ENCODE data around the gene AJAP1. TPM values are rescaled to one million over a fixed set of nuclear protein-coding genes. Genes with fewer than 3 reads are reported as not detected.
"Not testable (repeated sequence)": the region's sequence is repeated elsewhere in the genome, so short reads cannot be mapped to it uniquely, and the experiment has no call there.

Gene AJAP1
- total RNA-seq = 0.05 and 0.17 TPM in 2 replicates

- no peak for DNase-seq
Observed at GRCh38 chr1:4653796-4654725, at the start of gene AJAP1. Gene AJAP1 (plus strand): TSS chr1:4654609. CDS start chr1:4655426, 817 bp downstream.

DNA sequence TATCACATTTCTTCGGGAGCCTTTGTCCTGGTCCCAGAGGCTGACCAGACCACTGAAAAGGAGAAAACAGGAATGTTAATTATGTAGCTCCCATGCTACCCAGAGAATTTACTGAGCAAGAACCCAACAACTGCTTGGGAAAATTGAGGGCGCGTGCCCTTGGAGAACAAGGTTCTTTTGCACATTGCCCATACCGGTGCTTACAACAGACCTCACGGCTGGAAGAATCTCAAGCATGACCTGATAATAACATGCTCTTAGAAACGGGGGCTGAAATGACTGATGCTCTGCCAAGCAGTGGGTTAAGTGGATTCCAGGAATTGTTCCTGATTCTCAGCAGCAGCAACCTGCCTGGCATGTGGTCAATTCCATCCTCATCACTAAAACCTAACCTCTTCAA lies 49.3 kb upstream of the AJAP1 start:
- no peak for DNase-seq

DNA sequence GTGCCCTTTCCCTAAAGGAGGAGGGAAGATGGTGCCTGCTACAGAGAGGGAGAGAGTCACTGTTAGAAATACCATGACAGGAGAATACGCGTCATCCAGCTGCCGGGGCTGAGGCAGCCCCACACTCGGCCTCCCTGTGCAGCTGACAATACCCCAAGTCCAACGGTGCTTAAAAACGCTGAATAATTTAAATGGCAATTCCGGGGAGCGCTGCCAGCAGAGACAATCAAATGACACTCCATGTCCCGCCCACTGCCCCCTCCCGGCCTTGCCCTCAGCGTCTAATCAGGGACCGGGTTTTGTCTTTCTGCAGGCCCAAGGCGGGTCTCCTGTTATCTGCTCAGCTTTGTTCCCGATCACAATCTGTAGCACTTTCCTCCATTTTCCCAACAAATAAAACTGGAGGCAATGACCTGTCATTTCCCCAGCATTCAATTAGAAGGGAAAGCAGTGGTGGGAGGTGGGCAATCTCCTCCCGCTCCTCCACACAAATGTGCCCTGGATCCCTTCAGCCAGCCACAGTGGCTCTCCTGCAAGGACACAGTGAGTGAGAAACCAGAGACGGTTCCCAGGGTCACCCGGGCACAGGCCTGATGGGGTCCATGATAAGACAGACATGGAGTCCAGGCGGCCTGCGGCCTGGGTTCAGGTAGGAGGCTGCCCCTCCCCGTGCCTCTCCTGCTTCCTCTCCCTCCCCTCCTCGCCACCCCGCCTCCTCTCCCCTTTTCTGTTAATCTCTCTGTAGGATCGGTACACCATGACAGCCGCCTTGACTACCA lies 42.7 kb upstream of the AJAP1 start:
- DNase-seq = no peak

DNA sequence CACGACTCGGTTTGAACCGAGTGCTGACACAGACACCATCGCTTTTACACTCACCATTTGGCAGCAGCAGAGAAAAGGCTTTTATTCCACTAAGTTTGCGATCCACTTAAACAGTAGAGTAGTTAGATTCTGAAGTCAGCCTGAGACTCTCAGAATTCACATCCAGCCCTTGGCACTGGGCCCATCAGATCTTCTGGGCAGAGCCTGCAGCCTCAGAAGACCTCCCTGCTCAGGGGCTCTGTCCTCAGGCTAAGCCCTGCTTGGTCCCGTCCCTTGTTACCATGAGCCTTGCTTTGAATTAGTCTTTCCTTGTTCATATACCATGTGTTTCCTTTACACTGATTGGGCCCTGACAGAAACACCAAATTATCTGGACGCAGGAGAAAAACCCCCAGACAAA lies 41.4 kb upstream of the AJAP1 start:
- no peak for DNase-seq

GRCh38 chr1:4613606-4614370 lies 40.6 kb upstream of the AJAP1 start:
- no peak for DNase-seq

GRCh38 chr1:4614371-4615137 lies 39.9 kb upstream of the AJAP1 start:
- no peak for DNase-seq

GRCh38 chr1:4615138-4615470 lies 39.3 kb upstream of the AJAP1 start:
- DNase-seq = no peak

- DNase-seq = no peak
Observed at GRCh38 chr1:4615501-4615900, 38.9 kb upstream of the AJAP1 start.

GRCh38 chr1:4616831-4617465 lies 37.5 kb upstream of the AJAP1 start:
- no peak for DNase-seq

- DNase-seq = no peak
Observed at GRCh38 chr1:4617506-4617905, 36.9 kb upstream of the AJAP1 start.

GRCh38 chr1:4618827-4619226 lies 35.6 kb upstream of the AJAP1 start:
- DNase-seq = not testable (repeated sequence)

DNA sequence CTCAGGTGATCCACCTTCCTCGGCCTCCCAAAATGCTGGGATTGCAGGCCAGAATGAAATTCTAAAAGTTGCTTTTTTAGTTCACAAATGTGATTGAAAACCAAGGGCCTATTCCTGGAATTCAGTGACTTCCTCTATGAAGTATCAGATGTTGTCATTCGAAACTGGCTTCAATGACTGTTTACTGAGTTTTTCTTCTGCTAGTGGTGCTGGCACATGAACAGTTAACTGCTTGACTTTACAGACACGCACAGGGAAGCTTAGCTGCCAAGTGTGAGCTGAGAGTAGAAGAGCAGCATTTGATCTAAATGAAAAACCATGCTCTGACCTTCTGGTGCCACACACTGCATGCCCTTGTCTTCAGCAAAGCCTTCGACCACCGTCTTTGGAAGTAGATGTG lies 32.8 kb upstream of the AJAP1 start:
- DNase-seq = no peak

- DNase-seq = no peak
Observed at GRCh38 chr1:4622821-4623220, 31.6 kb upstream of the AJAP1 start.

DNA sequence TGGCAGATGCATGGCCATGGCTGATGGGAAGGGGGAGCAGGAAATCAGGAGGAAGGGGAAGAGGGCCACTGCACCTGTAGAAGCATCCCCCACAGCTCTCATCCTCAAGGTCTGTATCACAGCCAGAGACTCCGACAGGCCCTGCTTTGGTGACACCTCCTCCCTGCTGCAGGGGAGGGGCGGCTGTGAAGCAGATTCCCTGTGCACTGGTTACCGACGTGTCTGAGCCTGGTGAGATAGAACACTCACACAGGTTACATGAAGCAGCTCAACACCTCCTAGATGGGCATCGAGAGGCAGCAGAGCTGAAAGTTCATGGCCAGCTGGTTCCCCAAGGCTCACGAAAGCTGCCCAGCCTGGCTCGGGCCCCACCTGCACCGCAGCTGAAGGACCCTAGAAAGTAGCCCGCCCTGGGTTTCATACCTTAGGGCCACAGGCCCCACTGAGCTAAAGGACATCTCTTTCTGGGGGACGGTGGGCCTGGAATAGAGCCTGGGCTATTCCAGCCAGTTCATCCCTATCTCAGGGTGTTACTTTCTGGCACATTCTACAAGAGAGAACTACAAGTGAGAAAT lies 30.2 kb upstream of the AJAP1 start:
- DNase-seq = no peak

DNA sequence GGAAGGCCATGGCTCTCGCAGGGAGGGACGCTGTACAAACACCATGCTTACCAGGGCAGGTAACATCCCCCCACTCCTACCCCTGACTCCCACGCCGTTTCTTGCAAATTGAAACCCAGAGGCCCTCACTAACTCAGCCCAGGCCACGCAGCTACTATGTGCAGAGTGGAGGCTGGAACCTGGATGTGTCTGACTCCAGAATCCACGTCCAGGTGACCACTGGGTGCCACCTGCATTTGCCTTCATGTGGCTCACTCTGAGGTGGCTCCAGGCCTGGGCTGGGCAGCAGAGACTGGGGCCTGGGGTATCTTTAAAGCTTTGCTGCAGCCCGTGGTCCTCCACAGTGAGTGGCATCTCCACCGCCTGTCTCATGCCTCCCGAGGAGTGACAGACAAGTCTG lies 29.6 kb upstream of the AJAP1 start:
- DNase-seq = no peak

DNA sequence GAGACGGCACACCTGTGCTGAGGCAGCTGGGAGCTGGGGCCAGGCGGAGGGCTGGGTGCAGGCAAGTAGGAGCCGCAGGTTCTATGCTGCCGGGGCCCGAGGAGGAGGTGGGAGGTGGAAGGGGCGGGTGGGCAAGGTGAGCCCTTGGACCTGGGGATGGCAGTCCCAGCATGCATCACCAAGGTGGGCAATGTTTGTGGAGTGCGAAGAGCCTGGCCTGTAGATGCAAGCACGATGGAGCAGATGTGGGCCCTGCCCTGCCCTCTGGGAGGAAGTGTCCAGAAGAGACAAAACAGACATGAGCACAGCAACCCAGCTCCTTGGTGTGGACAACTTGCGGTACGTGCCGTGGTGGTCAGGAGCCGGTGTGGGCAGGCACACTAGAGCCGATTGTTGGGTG lies 28.3 kb upstream of the AJAP1 start:
- no peak for DNase-seq

GRCh38 chr1:4626560-4627319 lies 27.7 kb upstream of the AJAP1 start:
- DNase-seq = no peak

- DNase-seq = no peak
Observed at GRCh38 chr1:4627353-4627752, 27.1 kb upstream of the AJAP1 start.

GRCh38 chr1:4628992-4629391 lies 25.4 kb upstream of the AJAP1 start:
- DNase-seq = no peak

DNA sequence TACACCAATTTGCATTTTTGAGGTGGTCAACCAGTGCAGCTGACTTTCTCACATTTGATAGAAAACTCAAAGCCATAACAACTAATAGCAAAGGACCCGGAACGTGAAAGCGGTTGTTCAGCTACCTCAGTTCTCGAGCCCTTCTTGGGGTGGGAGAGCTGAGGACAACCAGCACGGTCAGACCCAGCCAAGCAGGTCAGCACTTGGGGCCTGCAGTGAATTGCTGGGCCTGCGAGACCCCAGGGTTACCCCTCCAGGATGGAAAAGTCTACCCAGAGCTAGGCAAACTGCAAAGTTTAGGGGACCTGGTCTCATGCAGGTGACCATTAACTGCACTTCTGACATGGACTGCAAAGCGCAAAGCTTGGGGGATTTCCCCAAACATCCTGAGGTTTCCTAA lies 23.8 kb upstream of the AJAP1 start:
- no peak for DNase-seq

- no peak for DNase-seq
Observed at GRCh38 chr1:4631321-4631720, 23.1 kb upstream of the AJAP1 start.

All from dermis blood vessel endothelial cell (primary cell).